HUDEP-2 (cell line): ENCODE results near the gene G6PD.

Source experiments
- DNase-seq, 76 experiments: peaks; one replicate each; lab custom pipeline; 2025; ENCODE audit not compliant: unreplicated experiment in 76 of 76; lab: John Stamatoyannopoulos, UW

The G6PD gene

GRCh38 chrX:154488336-154489075 lies 58.1 kb downstream of the G6PD start:
- DNase-seq: no peak

GRCh38 chrX:154487518-154488290 lies 58.9 kb downstream of the G6PD start:
- no peak for DNase-seq

DNA sequence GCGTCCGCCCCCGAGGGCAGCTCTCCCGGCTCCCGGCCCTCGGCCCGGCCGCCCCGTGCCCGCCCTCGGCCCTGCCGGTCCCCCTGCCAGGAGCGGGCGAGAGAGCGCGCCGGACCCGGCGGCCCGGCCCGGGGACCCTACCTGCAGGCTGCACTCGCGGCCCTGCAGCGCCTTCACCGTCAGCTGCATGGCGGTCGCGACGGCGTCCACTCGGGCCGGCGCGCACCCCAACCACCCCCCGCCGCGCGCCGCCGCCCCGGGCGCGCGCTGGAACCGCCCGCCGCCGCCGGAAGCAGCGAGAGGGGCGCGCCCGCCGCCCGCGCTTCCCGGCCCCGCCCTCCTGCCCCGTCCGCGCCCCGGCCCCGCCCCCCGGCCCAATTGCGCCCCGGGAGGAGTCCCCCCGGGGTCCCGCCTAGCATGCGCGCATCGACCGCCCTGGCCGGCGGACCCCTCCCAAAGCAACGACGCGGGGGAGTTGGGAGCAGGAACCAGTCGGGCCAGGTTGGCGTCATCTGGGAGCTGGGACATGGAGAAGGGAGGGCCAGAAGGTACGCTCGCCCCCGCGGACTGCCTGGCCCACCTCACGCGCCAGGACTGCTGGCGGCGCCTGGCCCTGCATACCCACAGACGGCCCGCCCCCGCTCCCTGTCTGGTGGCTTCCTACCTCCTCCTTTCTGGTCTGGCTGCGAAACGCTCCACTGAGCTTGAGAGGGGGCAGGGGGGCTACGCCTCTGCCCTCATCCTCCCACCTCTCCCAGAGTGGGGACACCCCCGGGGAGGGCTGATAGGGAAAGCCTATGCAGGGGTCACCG lies 60.0 kb downstream of the G6PD start, which contains the start of gene UBL4A:
TSS of gene UBL4A (minus strand) at position 220 of the 812 bp plus-strand sequence. CDS start at position 189, 31 bp downstream.
- DNase-seq: peak in 49 of 76 experiments; percentile 3 to 78 (median 35)

DNA sequence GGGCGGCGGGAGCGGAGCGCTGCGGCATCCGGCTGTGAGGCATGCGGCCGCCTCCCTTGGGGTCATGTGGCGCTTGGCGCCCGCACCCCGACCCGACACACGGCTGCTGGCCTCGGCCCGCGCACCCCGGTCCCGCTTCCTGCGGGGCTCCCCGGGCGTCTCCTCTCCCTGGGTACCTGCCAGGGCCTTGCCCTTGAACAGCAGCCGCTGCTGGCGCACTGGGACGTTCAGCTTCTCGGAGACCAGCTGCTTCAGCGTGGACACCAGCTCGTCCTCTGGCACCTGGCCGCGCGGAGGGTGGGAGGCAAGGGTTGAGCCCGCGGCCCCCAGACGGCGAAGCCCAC lies 60.6 kb downstream of the G6PD start:
- peak in 5 of 76 experiments; percentile 7 to 26 (median 23) for DNase-seq

GRCh38 chrX:154485150-154486051 lies 61.2 kb downstream of the G6PD start:
- peak in 12 of 76 experiments; percentile 5 to 26 (median 18) for DNase-seq

DNA sequence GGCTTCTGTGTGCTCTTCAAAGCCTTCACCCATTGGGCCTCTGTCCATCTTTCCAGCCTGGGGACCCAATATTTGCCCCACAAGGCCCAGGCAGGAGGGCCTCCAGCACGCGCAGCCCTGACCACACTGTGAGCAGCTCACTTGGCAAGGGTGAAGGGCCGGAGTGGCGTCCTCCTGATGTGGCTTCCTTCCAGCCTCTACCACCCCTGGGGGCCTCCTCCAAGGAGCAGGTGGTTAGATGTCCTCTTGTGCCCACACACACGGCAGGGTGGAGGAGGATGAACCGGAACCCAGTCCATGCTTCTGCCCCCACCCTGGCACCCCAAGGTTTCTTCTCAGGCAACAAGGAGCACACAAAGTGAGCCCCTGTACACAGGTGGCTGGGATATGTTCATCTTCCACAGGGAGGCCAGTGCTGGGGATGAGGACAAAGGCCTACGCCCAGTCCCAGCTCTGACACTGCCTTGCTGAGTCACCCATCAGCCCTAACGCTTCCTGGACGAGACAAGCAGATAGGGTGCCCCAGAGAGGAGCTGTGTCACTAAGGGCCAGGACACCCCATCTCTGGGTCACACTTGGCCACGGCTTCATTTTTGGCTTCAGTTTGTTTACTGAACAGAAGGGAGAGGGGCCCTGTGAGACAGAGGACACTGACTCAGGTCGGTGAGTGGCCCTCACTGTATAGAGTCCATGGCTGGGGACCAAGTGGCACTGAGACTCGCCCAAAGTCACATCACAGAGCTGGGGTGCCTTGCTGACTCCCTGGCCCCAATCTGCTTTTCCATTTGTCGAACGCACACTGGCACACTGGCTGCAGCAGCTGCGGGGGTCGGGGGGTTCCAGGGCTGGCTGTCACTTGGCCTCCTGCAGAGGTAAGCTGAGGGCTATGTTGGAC lies 62.1 kb downstream of the G6PD start:
- DNase-seq: peak in 64 of 76 experiments; percentile 1 to 76 (median 46)

DNA sequence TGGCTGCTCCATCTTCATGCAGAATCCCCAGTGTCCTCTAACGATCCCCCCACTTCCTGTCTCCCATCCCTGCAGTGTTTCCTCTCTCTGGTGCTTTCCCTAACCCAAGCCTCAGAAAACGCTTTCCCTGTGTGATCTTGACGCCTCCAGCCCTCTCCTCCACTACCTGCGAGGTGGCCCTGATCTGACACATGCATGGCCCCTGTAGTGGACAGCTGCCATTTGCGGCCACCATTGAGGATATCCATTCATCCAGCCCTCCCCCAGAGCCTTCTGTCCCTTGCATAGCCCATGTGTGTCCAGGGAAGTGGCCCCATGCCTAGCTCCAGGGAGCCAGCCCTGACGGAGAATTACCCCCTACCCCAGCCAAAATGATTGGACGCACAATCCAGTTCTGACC lies 63.3 kb downstream of the G6PD start:
- no peak for DNase-seq

GRCh38 chrX:154482786-154483185 lies 63.9 kb downstream of the G6PD start:
- no peak for DNase-seq

- DNase-seq: no peak
Observed at GRCh38 chrX:154481911-154482601, 64.6 kb downstream of the G6PD start.
